Type B pancreatic cell (in vitro differentiated cells): ENCODE results near the gene TMEM121B. TPM values are rescaled to one million over a fixed set of nuclear protein-coding genes. Genes with fewer than 3 reads are reported as not detected.

Experiments used
- DNase-seq: peaks from one replicate; pipeline ENCODE4 v3.0.0; 2021; ENCODE audit warnings: mixed read lengths; ENCODE audit not compliant: unreplicated experiment; ENCODE audit errors: extremely low spot score
- H3K27ac Mint-ChIP-seq: 2 replicates; pipeline ENCODE4 v1.8.0; 2021; ENCODE audit warnings: mild to moderate bottlenecking, mixed read lengths
- H3K27me3 Mint-ChIP-seq: 2 replicates; pipeline ENCODE4 v1.8.0; 2021; ENCODE audit warnings: mixed read lengths
- H3K36me3 Mint-ChIP-seq: 2 replicates; pipeline ENCODE4 v1.8.0; 2021; ENCODE audit warnings: mixed read lengths
- H3K4me1 Mint-ChIP-seq: one replicate; pipeline ENCODE4 v1.8.0; 2021; ENCODE audit warnings: mixed read lengths; ENCODE audit not compliant: unreplicated experiment
- H3K4me3 Mint-ChIP-seq: 2 replicates; pipeline ENCODE4 v1.8.0; 2021; ENCODE audit warnings: mild to moderate bottlenecking, mixed read lengths
- H3K9me3 Mint-ChIP-seq: 2 replicates; pipeline ENCODE4 v1.8.0; 2021; ENCODE audit warnings: mixed read lengths
- CTCF ChIP-seq: fragments of 200-600 bp; sonication (generic); conservative IDR thresholded peaks from 2 replicates; pipeline ENCODE4 v1.5.0; 2021; ENCODE audit warnings: antibody characterized with exemption, mild to moderate bottlenecking
- total RNA-seq: library from RNA; stranded (reverse); gene quantifications from 2 replicates; pipeline ENCODE4 v1.2.1, GENCODE V29; 2021; ENCODE audit warnings: low replicate concordance

Gene TMEM121B
- total RNA-seq, 1 donor from 2014 or later = 2.9 TPM

- no peak overlapping the region for H3K4me3 Mint-ChIP-seq
- peaks cover 6% of the 10 kb centered on the region for H3K27me3 Mint-ChIP-seq
- DNase-seq = no peak
- peaks cover 4% of the 10 kb centered on the region for H3K4me1 Mint-ChIP-seq
- no peak overlapping the region for H3K27ac Mint-ChIP-seq
- H3K36me3 Mint-ChIP-seq = no peaks in the 10 kb centered on the region
- no peak for TF ChIP-seq CTCF
- H3K9me3 Mint-ChIP-seq = no peaks in the 10 kb centered on the region
Observed at GRCh38 chr22:17079572-17079971, 41.6 kb downstream of the TMEM121B start.

- Mint-ChIP-seq H3K36me3 (no peaks in the 10 kb centered on the region), H3K27ac (no peak overlapping the region), H3K4me3 (no peak overlapping the region), H3K4me1 (peaks cover 4% of the 10 kb centered on the region), H3K27me3 (peaks cover 12% of the 10 kb centered on the region), H3K9me3 (no peaks in the 10 kb centered on the region)
- TF ChIP-seq CTCF = no peak
- no peak for DNase-seq
Observed at GRCh38 chr22:17077255-17077654, 43.9 kb downstream of the TMEM121B start.

GRCh38 chr22:17074648-17075002 lies 46.5 kb downstream of the TMEM121B start:
- DNase-seq = no peak
- Mint-ChIP-seq H3K4me1 (peaks cover 4% of the 10 kb centered on the region), H3K27me3 (peaks cover 12% of the 10 kb centered on the region), H3K27ac (no peak overlapping the region), H3K36me3 (no peaks in the 10 kb centered on the region), H3K4me3 (no peak overlapping the region), H3K9me3 (no peaks in the 10 kb centered on the region)
- TF ChIP-seq CTCF = no peak

GRCh38 chr22:17072877-17073276 lies 48.3 kb downstream of the TMEM121B start:
- H3K4me1 Mint-ChIP-seq = peaks cover 4% of the 10 kb centered on the region
- TF ChIP-seq CTCF = no peak
- no peaks in the 10 kb centered on the region for H3K9me3 Mint-ChIP-seq
- no peak overlapping the region for H3K27ac Mint-ChIP-seq
- no peak overlapping the region for H3K4me3 Mint-ChIP-seq
- H3K36me3 Mint-ChIP-seq = no peaks in the 10 kb centered on the region
- DNase-seq = no peak
- H3K27me3 Mint-ChIP-seq = peaks cover 12% of the 10 kb centered on the region

Other genes with a start within 250 kb of the TMEM121B start
- gene GAB4, start 113.1 kb downstream of the TMEM121B start, total RNA-seq = not detected in 2 replicates
- gene IL17RA, start 36.4 kb downstream of the TMEM121B start, total RNA-seq = 8.0 and 10.8 TPM in 2 replicates
- 25.3 and 40.1 TPM in 2 replicates for gene HDHD5, start 37.9 kb upstream of the TMEM121B start, total RNA-seq
- gene ADA2, start 98.1 kb upstream of the TMEM121B start, total RNA-seq = 22.2 and 25.8 TPM in 2 replicates
- gene CECR2, start 248.1 kb upstream of the TMEM121B start, total RNA-seq = 7.9 and 25.3 TPM in 2 replicates